ENCODE data around the gene KRT85. TPM values are rescaled to one million over a fixed set of nuclear protein-coding genes. Genes with fewer than 3 reads are reported as not detected.

Gene KRT85
- total and polyA plus RNA-seq, 2 of the 13 experiments (the other 11 are each of a cell fraction or from before 2014, with no cell fraction given) = not detected

GRCh38 chr12:52354200-52354599 lies 13.1 kb downstream of the KRT85 start:
- H3K9ac ChIP-seq (ENCODE audit: insufficient read depth, low read depth, low read length) = no peak overlapping the region
- no peak overlapping the region for H3K4me3 ChIP-seq (replicated peaks in 1 of 3; ENCODE audit: insufficient read depth in 1 of 3, low read depth in 2 of 3, low read length in 3 of 3)
- H3K27me3 ChIP-seq (ENCODE audit: control insufficient read depth in 1 of 2, insufficient read depth in 2 of 2, low read length in 2 of 2) = peaks cover 0 to 15% of the 10 kb centered on the region in 2 experiments; a peak in 3 of 5 replicates
- no peaks in the 10 kb centered on the region for H3K79me2 ChIP-seq (ENCODE audit: insufficient read depth, low read length)
- no peaks in the 10 kb centered on the region for H4K20me1 ChIP-seq (ENCODE audit: insufficient read depth, low read length)
- no peaks in the 10 kb centered on the region for H3K36me3 ChIP-seq (replicated peaks in 1 of 2; ENCODE audit: control insufficient read depth in 1 of 2, insufficient read depth in 2 of 2, low read length in 2 of 2)
- WGBS (ENCODE audit: low lambda C conversion rate) = 5% methylated on average over 5 of the region's 5 CpGs
- CTCF ChIA-PET (ENCODE audit: low intra/inter-chr PET ratio, low total read pairs) = no interaction called here
- intact Hi-C loops (cut with micrococcal nuclease; ENCODE audit: unreplicated experiment) = loop anchor here (5.0 kb wide), 1 partner anchor 412 kb away; no protein-coding TSS in a partner anchor
- in situ Hi-C loops (cut with HindIII; ENCODE audit: extremely low pct_ligation_motif_present, low pct_unique_long_range_greater_than_20kb) = no loop called here
- TF ChIP-seq KDM3A (CRISPR knock-in tag; IDR thresholded peaks at IDR 0.05; ENCODE audit: low read depth) (no peak), GABPA (IDR thresholded peaks at IDR 0.05; ENCODE audit: low read depth, low read length) (no peak), GABPA (CRISPR knock-in tag; IDR thresholded peaks at IDR 0.05; ENCODE audit: low read depth) (no peak)
- POLR2A ChIA-PET = no interaction called here
- no peak overlapping the region for H2AFZ ChIP-seq (ENCODE audit: low read length)
- H3K27ac ChIP-seq (ENCODE audit: extremely low read length, insufficient read depth, low read length) = no peak overlapping the region
- H3K4me1 ChIP-seq (ENCODE audit: insufficient read depth, low read length) = no peaks in the 10 kb centered on the region
- no peaks in the 10 kb centered on the region for H3K9me3 ChIP-seq (ENCODE audit: low read length)
- DNase-seq (ENCODE audit: low spot score) = no peak
- ATAC-seq = no peak
- H3K4me2 ChIP-seq (ENCODE audit: low read depth, low read length) = no peak overlapping the region
- BruUV-seq (replicated peaks) = no TSS peak
- no peak for FAIRE-seq

DNA sequence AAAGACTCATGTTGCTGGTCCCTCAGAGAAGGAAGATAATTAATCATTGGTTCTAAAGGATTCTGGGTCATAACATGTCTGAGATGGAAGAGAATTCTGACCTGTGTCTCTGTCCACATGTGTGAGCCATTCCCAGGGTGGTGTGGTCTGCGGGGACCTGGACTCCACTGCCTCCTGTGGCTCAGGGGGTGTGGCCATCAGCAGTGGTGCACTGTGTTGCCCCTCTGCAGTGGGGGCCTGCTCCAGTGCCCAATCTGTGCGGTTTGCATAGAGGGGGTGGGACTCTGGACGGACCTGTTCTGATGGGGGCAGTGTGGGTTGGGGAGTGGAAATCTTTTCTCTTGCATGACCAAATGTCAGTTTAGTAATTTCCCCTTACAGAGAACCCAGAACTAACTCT lies 13.5 kb downstream of the KRT85 start:
- H4K20me1 ChIP-seq (ENCODE audit: insufficient read depth, low read length) = no peaks in the 10 kb centered on the region
- H3K4me3 ChIP-seq (replicated peaks in 1 of 3; ENCODE audit: insufficient read depth in 1 of 3, low read depth in 2 of 3, low read length in 3 of 3) = no peak overlapping the region
- no peak overlapping the region for H3K4me2 ChIP-seq (ENCODE audit: low read depth, low read length)
- ChIA-PET CTCF (ENCODE audit: low intra/inter-chr PET ratio, low total read pairs) (no interaction called here), POLR2A (no interaction called here)
- BruUV-seq (replicated peaks) = no TSS peak
- in situ Hi-C loops (cut with HindIII; ENCODE audit: extremely low pct_ligation_motif_present, low pct_unique_long_range_greater_than_20kb) (no loop called here), intact Hi-C loops (cut with micrococcal nuclease; ENCODE audit: unreplicated experiment) (loop anchor here (5.0 kb wide), 1 partner anchor 411 kb away; no protein-coding TSS in a partner anchor)
- no peaks in the 10 kb centered on the region for H3K4me1 ChIP-seq (ENCODE audit: insufficient read depth, low read length)
- no peak overlapping the region for H2AFZ ChIP-seq (ENCODE audit: low read length)
- TF ChIP-seq ZNF382 (CRISPR knock-in tag; IDR thresholded peaks at IDR 0.05; ENCODE audit: borderline replicate concordance) (no peak), HBP1 (CRISPR knock-in tag; IDR thresholded peaks at IDR 0.05; ENCODE audit: low read depth) (no peak), CHD2 (IDR thresholded peaks at IDR 0.05; ENCODE audit: low read depth, low read length) (no peak), MIXL1 (CRISPR knock-in tag; IDR thresholded peaks at IDR 0.05) (no peak)
- TF ChIP-seq, protein P1, sequence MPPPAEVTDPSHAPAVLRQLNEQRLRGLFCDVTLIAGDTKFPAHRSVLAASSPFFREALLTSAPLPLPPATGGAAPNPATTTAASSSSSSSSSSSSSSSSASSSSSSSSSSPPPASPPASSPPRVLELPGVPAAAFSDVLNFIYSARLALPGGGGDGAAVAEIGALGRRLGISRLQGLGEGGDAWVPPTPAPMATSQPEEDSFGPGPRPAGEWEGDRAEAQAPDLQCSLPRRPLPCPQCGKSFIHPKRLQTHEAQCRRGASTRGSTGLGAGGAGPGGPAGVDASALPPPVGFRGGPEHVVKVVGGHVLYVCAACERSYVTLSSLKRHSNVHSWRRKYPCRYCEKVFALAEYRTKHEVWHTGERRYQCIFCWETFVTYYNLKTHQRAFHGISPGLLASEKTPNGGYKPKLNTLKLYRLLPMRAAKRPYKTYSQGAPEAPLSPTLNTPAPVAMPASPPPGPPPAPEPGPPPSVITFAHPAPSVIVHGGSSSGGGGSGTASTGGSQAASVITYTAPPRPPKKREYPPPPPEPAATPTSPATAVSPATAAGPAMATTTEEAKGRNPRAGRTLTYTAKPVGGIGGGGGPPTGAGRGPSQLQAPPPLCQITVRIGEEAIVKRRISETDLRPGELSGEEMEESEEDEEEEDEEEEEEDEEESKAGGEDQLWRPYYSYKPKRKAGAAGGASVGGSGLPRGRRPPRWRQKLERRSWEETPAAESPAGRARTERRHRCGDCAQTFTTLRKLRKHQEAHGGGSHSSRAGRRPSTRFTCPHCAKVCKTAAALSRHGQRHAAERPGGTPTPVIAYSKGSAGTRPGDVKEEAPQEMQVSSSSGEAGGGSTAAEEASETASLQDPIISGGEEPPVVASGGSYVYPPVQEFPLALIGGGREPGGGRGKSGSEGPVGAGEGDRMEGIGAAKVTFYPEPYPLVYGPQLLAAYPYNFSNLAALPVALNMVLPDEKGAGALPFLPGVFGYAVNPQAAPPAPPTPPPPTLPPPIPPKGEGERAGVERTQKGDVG (CRISPR knock-in tag; IDR thresholded peaks at IDR 0.05; ENCODE audit: borderline replicate concordance) = no peak
- WGBS (ENCODE audit: low lambda C conversion rate) = 0% methylated on average over 1 of the region's 3 CpGs
- FAIRE-seq = no peak
- H3K9me3 ChIP-seq (ENCODE audit: low read length) = no peaks in the 10 kb centered on the region
- H3K9ac ChIP-seq (ENCODE audit: insufficient read depth, low read depth, low read length) = no peak overlapping the region
- no peak for ATAC-seq
- no peaks in the 10 kb centered on the region for H3K79me2 ChIP-seq (ENCODE audit: insufficient read depth, low read length)
- peaks cover 0 to 16% of the 10 kb centered on the region in 2 experiments; a peak in 3 of 5 replicates for H3K27me3 ChIP-seq (ENCODE audit: control insufficient read depth in 1 of 2, insufficient read depth in 2 of 2, low read length in 2 of 2)
- H3K27ac ChIP-seq (ENCODE audit: extremely low read length, insufficient read depth, low read length) = no peak overlapping the region
- no peak for DNase-seq (ENCODE audit: low spot score)
- H3K36me3 ChIP-seq (replicated peaks in 1 of 2; ENCODE audit: control insufficient read depth in 1 of 2, insufficient read depth in 2 of 2, low read length in 2 of 2) = no peaks in the 10 kb centered on the region
